ENCODE data around the gene INTS1. TPM values are rescaled to one million over a fixed set of nuclear protein-coding genes. Genes with fewer than 3 reads are reported as not detected.

Gene INTS1
- polyA plus RNA-seq, 2 of the 4 experiments (the other 2 are of a cell fraction) = 14.6 to 48.1 TPM

- TF ChIP-seq USF2 (IDR thresholded peaks at IDR 0.05) (no peak), RARB (CRISPR knock-in tag; IDR thresholded peaks at IDR 0.05) (no peak), MAFK (IDR thresholded peaks at IDR 0.05; ENCODE audit: partially characterized antibody) (no peak), PHF8 (IDR thresholded peaks at IDR 0.05; ENCODE audit: borderline replicate concordance, low read depth) (no peak), CHD4 (IDR thresholded peaks at IDR 0.05; ENCODE audit: borderline replicate concordance) (no peak), HES2 (IDR thresholded peaks at IDR 0.05) (no peak), HMGXB4 (CRISPR knock-in tag; IDR thresholded peaks at IDR 0.05; ENCODE audit: borderline replicate concordance) (no peak), TP53 (CRISPR knock-in tag; IDR thresholded peaks at IDR 0.05) (no peak), GATA3 (IDR thresholded peaks at IDR 0.05; ENCODE audit: borderline replicate concordance) (peak; percentile 64), CTCF (IDR thresholded peaks at IDR 0.05) (no peak), RNF2 (IDR thresholded peaks at IDR 0.05; ENCODE audit: borderline replicate concordance, low read depth) (no peak), MAX (IDR thresholded peaks at IDR 0.05) (peak; percentile 65; the same call in 1 of the 2 replicates), HDAC2 (IDR thresholded peaks at IDR 0.05) (no peak), NR3C1 (IDR thresholded peaks at IDR 0.05) (no peak), KDM1A (IDR thresholded peaks at IDR 0.05; ENCODE audit: low read depth) (no peak), HOXA7 (CRISPR knock-in tag; IDR thresholded peaks at IDR 0.05) (peak; percentile 66), NPAS2 (CRISPR knock-in tag; IDR thresholded peaks at IDR 0.05; ENCODE audit: borderline replicate concordance) (no peak), CHD2 (IDR thresholded peaks at IDR 0.05; ENCODE audit: low read length, partially characterized antibody) (no peak), ELK1 (IDR thresholded peaks at IDR 0.05; ENCODE audit: low read depth, low read length) (no peak), CBX8 (IDR thresholded peaks at IDR 0.05) (no peak), MYC (IDR thresholded peaks at IDR 0.05; ENCODE audit: borderline replicate concordance, low read length) (no peak; the same call in 1 of the 2 replicates), RCOR1 (IDR thresholded peaks at IDR 0.05; ENCODE audit: low read depth, low read length) (no peak), JUN (IDR thresholded peaks at IDR 0.05) (peak; percentile 63 to 77; a peak in 4 of 5 replicates), EHMT2 (IDR thresholded peaks at IDR 0.05; ENCODE audit: low read depth) (no peak), ZSCAN20 (CRISPR knock-in tag; IDR thresholded peaks at IDR 0.05) (0 out of 2 replicates have a peak, but pooled peaks have one; percentile 47), REST (IDR thresholded peaks at IDR 0.05) (no peak; the same call in none of the 2 replicates), TFCP2L1 (CRISPR knock-in tag; IDR thresholded peaks at IDR 0.05) (0 out of 2 replicates have a peak, but pooled peaks have one; percentile 61), POLR2A (IDR thresholded peaks at IDR 0.05; ENCODE audit: low read length) (peak; percentile 45), FOSL2 (IDR thresholded peaks at IDR 0.05) (peak; percentile 73), FOSL2 (CRISPR knock-in tag; IDR thresholded peaks at IDR 0.05) (peak; percentile 93), HEYL (CRISPR knock-in tag; IDR thresholded peaks at IDR 0.05) (no peak), EHF (CRISPR knock-in tag; IDR thresholded peaks at IDR 0.05) (0 out of 2 replicates have a peak, but pooled peaks have one; percentile 22)
Measured at GRCh38 chr7:1532456-1533254, 28.5 kb upstream of the INTS1 start (continued).

Measured in A549 (cell line).